ENCODE measurements around the gene TMEM132C.

Gene TMEM132C

GRCh38 chr12:128402486-128403243 is 135.7 kb downstream of the TMEM132C start:
- no peak for TF ChIP-seq CTCF (IDR thresholded peaks at IDR 0.05; ENCODE audit: borderline replicate concordance, insufficient read depth, low read depth, low read length)
- H3K4me3 ChIP-seq (ENCODE audit: low read depth, low read length) = no peak overlapping the region

GRCh38 chr12:128408669-128409068 is 141.7 kb downstream of the TMEM132C start:
- no peak for TF ChIP-seq CTCF (IDR thresholded peaks at IDR 0.05; ENCODE audit: borderline replicate concordance, insufficient read depth, low read depth, low read length)
- no peak overlapping the region for H3K4me3 ChIP-seq (ENCODE audit: low read depth, low read length)

GRCh38 chr12:128415036-128415560 is 148.1 kb downstream of the TMEM132C start:
- no peak overlapping the region for H3K4me3 ChIP-seq (ENCODE audit: low read depth, low read length)
- no peak for TF ChIP-seq CTCF (IDR thresholded peaks at IDR 0.05; ENCODE audit: borderline replicate concordance, insufficient read depth, low read depth, low read length)

- no peak overlapping the region for H3K4me3 ChIP-seq (ENCODE audit: low read depth, low read length)
- TF ChIP-seq CTCF (IDR thresholded peaks at IDR 0.05; ENCODE audit: borderline replicate concordance, insufficient read depth, low read depth, low read length) = no peak
Measured at GRCh38 chr12:128418944-128419343, 152.0 kb downstream of the TMEM132C start.

- H3K4me3 ChIP-seq (ENCODE audit: low read depth, low read length) = no peak overlapping the region
- TF ChIP-seq CTCF (IDR thresholded peaks at IDR 0.05; ENCODE audit: borderline replicate concordance, insufficient read depth, low read depth, low read length) = no peak
Measured at GRCh38 chr12:128420163-128420562, 153.2 kb downstream of the TMEM132C start.

- no peak for TF ChIP-seq CTCF (IDR thresholded peaks at IDR 0.05; ENCODE audit: borderline replicate concordance, insufficient read depth, low read depth, low read length)
- no peak overlapping the region for H3K4me3 ChIP-seq (ENCODE audit: low read depth, low read length)
Measured at GRCh38 chr12:128421375-128421774, 154.4 kb downstream of the TMEM132C start.

- TF ChIP-seq CTCF (IDR thresholded peaks at IDR 0.05; ENCODE audit: borderline replicate concordance, insufficient read depth, low read depth, low read length) = no peak
- H3K4me3 ChIP-seq (ENCODE audit: low read depth, low read length) = no peak overlapping the region
Measured at GRCh38 chr12:128423205-128423604, 156.2 kb downstream of the TMEM132C start.
